WTC11 (cell line): ENCODE results near the gene MAP7. TPM values are rescaled to one million over a fixed set of nuclear protein-coding genes. Genes with fewer than 3 reads are reported as not detected.

Experiments
- ATAC-seq: fragments of 200-7000 bp; cut with Tn5 transposase; 2 replicates; pipeline ENCODE4 v1.10.0; 2021; ENCODE audit warnings: mild to moderate bottlenecking, moderate library complexity
- CTCF ChIA-PET: fragments of 300-600 bp; sonication (Branson Sonifier 250); formaldehyde crosslinking; loops from one replicate; lab custom pipeline; 2021; ENCODE audit warnings: antibody characterized with exemption; lab: Charles Lee
- POLR2A ChIA-PET: fragments of 350-600 bp; sonication (Branson Sonifier 250); formaldehyde crosslinking; loops from one replicate; lab custom pipeline; 2021; ENCODE audit warnings: antibody characterized with exemption; lab: Charles Lee
- DNase-seq: peaks from one replicate; pipeline ENCODE4 v3.0.0; 2021; ENCODE audit warnings: low spot score
- H3K27ac Mint-ChIP-seq: 2 replicates; pipeline ENCODE4 v1.8.0; 2021; ENCODE audit warnings: mixed read lengths
- H3K27me3 Mint-ChIP-seq: 2 replicates; pipeline ENCODE4 v1.8.0; 2021; ENCODE audit warnings: low read depth, mild to moderate bottlenecking, moderate library complexity, mixed read lengths
- H3K36me3 Mint-ChIP-seq: 2 replicates; pipeline ENCODE4 v1.8.0; 2021; ENCODE audit warnings: mixed read lengths
- H3K4me1 Mint-ChIP-seq: 2 replicates; pipeline ENCODE4 v1.8.0; 2022; ENCODE audit warnings: mixed read lengths
- H3K4me3 Mint-ChIP-seq: 2 replicates; pipeline ENCODE4 v1.8.0; 2021; ENCODE audit warnings: mild to moderate bottlenecking, moderate library complexity, mixed read lengths
- H3K9me3 Mint-ChIP-seq: 2 replicates; pipeline ENCODE4 v1.8.0; 2021; ENCODE audit warnings: mixed read lengths
- ARID4B ChIP-seq: sonication (generic); formaldehyde crosslinking; IDR thresholded peaks from 2 replicates; pipeline ENCODE4 v1.8.0; 2023; ENCODE audit warnings: missing genetic modification reagents, mild to moderate bottlenecking, borderline replicate concordance
- ATF2 ChIP-seq: sonication (generic); formaldehyde crosslinking; IDR thresholded peaks from 2 replicates; pipeline ENCODE4 v1.8.1; 2022; ENCODE audit warnings: low read depth, missing genetic modification reagents, borderline replicate concordance
- E2F5 ChIP-seq: sonication (generic); formaldehyde crosslinking; IDR thresholded peaks from 2 replicates; pipeline ENCODE4 v1.8.1; 2022; ENCODE audit warnings: mild to moderate bottlenecking, moderate library complexity, missing genetic modification reagents
- ELF4 ChIP-seq: sonication (generic); formaldehyde crosslinking; IDR thresholded peaks from 2 replicates; pipeline ENCODE4 v1.8.1; 2022; ENCODE audit warnings: low read depth, mild to moderate bottlenecking, moderate library complexity, missing genetic modification reagents
- IRF1 ChIP-seq: sonication (generic); formaldehyde crosslinking; IDR thresholded peaks from 2 replicates; pipeline ENCODE4 v1.8.0; 2023; ENCODE audit warnings: missing genetic modification reagents
- JUN ChIP-seq: sonication (generic); formaldehyde crosslinking; IDR thresholded peaks from 2 replicates; pipeline ENCODE4 v1.8.0; 2023; ENCODE audit warnings: mild to moderate bottlenecking, missing genetic modification reagents
- NFATC4 ChIP-seq: fragments of 250-450 bp; sonication (Bioruptor Pico); IDR thresholded peaks from 2 replicates; pipeline ENCODE4 v1.9.0; 2021; ENCODE audit warnings: mild to moderate bottlenecking
- NR3C1 ChIP-seq: sonication (generic); formaldehyde crosslinking; conservative IDR thresholded peaks from 2 replicates; pipeline ENCODE4 v1.8.1; 2023; ENCODE audit warnings: low read depth, mild to moderate bottlenecking, missing genetic modification reagents
- PREB ChIP-seq: sonication (generic); formaldehyde crosslinking; IDR thresholded peaks from 2 replicates; pipeline ENCODE4 v1.8.1; 2022; ENCODE audit warnings: mild to moderate bottlenecking, missing genetic modification reagents, moderate library complexity, borderline replicate concordance
- PRRX2 ChIP-seq: fragments of 250-450 bp; sonication (Bioruptor Pico); IDR thresholded peaks from 2 replicates; pipeline ENCODE4 v1.8.0; 2021; ENCODE audit warnings: mild to moderate bottlenecking
- RELA ChIP-seq: sonication (generic); formaldehyde crosslinking; IDR thresholded peaks from 2 replicates; pipeline ENCODE4 v1.8.1; 2022; ENCODE audit warnings: missing genetic modification reagents, mild to moderate bottlenecking, borderline replicate concordance
- RORB ChIP-seq: fragments of 250-450 bp; sonication (Bioruptor Pico); IDR thresholded peaks from 2 replicates; pipeline ENCODE4 v1.9.0; 2021; ENCODE audit warnings: mild to moderate bottlenecking
- SP1 ChIP-seq: sonication (generic); formaldehyde crosslinking; conservative IDR thresholded peaks from 2 replicates; pipeline ENCODE4 v1.8.1; 2022; ENCODE audit warnings: missing genetic modification reagents
- STAT6 ChIP-seq: sonication (generic); formaldehyde crosslinking; conservative IDR thresholded peaks from 2 replicates; pipeline ENCODE4 v1.8.1; 2023; ENCODE audit warnings: mild to moderate bottlenecking, low read depth, missing genetic modification reagents, moderate library complexity
- TEAD1 ChIP-seq: sonication (generic); formaldehyde crosslinking; IDR thresholded peaks from 2 replicates; pipeline ENCODE4 v1.8.0; 2022; ENCODE audit warnings: mild to moderate bottlenecking, missing genetic modification reagents
- USF2 ChIP-seq: sonication (generic); formaldehyde crosslinking; IDR thresholded peaks from 2 replicates; pipeline ENCODE4 v1.8.1; 2023; ENCODE audit warnings: mild to moderate bottlenecking, missing genetic modification reagents, moderate library complexity
- ZNF396 ChIP-seq: fragments of 250-450 bp; sonication (Bioruptor Pico); IDR thresholded peaks from 2 replicates; pipeline ENCODE4 v1.8.0; 2021; ENCODE audit warnings: mild to moderate bottlenecking, moderate library complexity, borderline replicate concordance
- ZNF416 ChIP-seq: fragments of 250-450 bp; sonication (Bioruptor Pico); IDR thresholded peaks from 2 replicates; pipeline ENCODE4 v1.9.0; 2021; ENCODE audit warnings: mild to moderate bottlenecking, inconsistent platforms
- ZNF425 ChIP-seq: fragments of 250-450 bp; sonication (Bioruptor Pico); conservative IDR thresholded peaks from 2 replicates; pipeline ENCODE4 v1.9.0; 2021; ENCODE audit warnings: mild to moderate bottlenecking
- ZSCAN18 ChIP-seq: fragments of 250-450 bp; sonication (Bioruptor Pico); IDR thresholded peaks from 2 replicates; pipeline ENCODE4 v2.1.2; 2022; ENCODE audit warnings: mild to moderate bottlenecking, moderate library complexity
- total RNA-seq: library from RNA; stranded (reverse); gene quantifications from 3 replicates; pipeline ENCODE4 v1.2.3, GENCODE V29; 2021

The MAP7 gene
- total RNA-seq, 1 experiment from 2014 or later: 56.6 TPM

GRCh38 chr6:136415351-136416007 is 134.7 kb downstream of the MAP7 start:
- Mint-ChIP-seq H3K27ac (no peak overlapping the region), H3K36me3 (peaks cover 5% of the 10 kb centered on the region), H3K9me3 (no peaks in the 10 kb centered on the region), H3K4me3 (no peak overlapping the region), H3K4me1 (peaks cover 1% of the 10 kb centered on the region), H3K27me3 (no peaks in the 10 kb centered on the region)
- ATAC-seq: no peak
- ChIA-PET POLR2A (no interaction called here), CTCF (no interaction called here)
- DNase-seq: no peak
- no peak for TF ChIP-seq RELA
- TF ChIP-seq TEAD1 (CRISPR knock-in tag): no peak
- no peak for TF ChIP-seq ARID4B (CRISPR knock-in tag)
- no peak for TF ChIP-seq ZSCAN18 (CRISPR knock-in tag)
- TF ChIP-seq ATF2 (CRISPR knock-in tag): no peak
- TF ChIP-seq JUN (CRISPR knock-in tag): no peak
- no peak for TF ChIP-seq ZNF425 (CRISPR knock-in tag)
- TF ChIP-seq IRF1 (CRISPR knock-in tag): no peak
- no peak for TF ChIP-seq RORB (CRISPR knock-in tag)
- no peak for TF ChIP-seq STAT6 (CRISPR knock-in tag)
- TF ChIP-seq SP1 (CRISPR knock-in tag): no peak
- no peak for TF ChIP-seq ZNF416 (CRISPR knock-in tag)
- TF ChIP-seq NFATC4 (CRISPR knock-in tag): no peak
- no peak for TF ChIP-seq ELF4
- TF ChIP-seq ZNF396 (CRISPR knock-in tag): no peak
- TF ChIP-seq USF2 (CRISPR knock-in tag): no peak
- no peak for TF ChIP-seq E2F5 (CRISPR knock-in tag)
- TF ChIP-seq NR3C1 (CRISPR knock-in tag): no peak
- no peak for TF ChIP-seq PRRX2 (CRISPR knock-in tag)
- TF ChIP-seq PREB (CRISPR knock-in tag): no peak
